K562 (cell line): Measurements from ENCODE around the gene CRADD.

Experiments used
- FOXK1 ChIP-seq: sonication (generic); formaldehyde crosslinking; IDR thresholded peaks from 2 replicates; pipeline ENCODE4 v1.8.0; 2022; ENCODE audit warnings: missing genetic modification reagents, mild to moderate bottlenecking, borderline replicate concordance
- RFX1 ChIP-seq: fragments of 450-650 bp; IDR thresholded peaks from 2 replicates; pipeline ENCODE4 v1.6.1; 2016; ENCODE audit warnings: mild to moderate bottlenecking, moderate library complexity
- RUNX1 ChIP-seq: sonication (generic); IDR thresholded peaks from 2 replicates; pipeline ENCODE4 v1.6.1; 2016; ENCODE audit warnings: antibody characterized with exemption, low read depth
- ZNF766 ChIP-seq: fragments of 200-800 bp; sonication (Bioruptor generic); conservative IDR thresholded peaks from 2 replicates; pipeline ENCODE4 v1.6.1; 2016; ENCODE audit warnings: missing genetic modification characterization, missing compliant biosample characterization

DNA sequence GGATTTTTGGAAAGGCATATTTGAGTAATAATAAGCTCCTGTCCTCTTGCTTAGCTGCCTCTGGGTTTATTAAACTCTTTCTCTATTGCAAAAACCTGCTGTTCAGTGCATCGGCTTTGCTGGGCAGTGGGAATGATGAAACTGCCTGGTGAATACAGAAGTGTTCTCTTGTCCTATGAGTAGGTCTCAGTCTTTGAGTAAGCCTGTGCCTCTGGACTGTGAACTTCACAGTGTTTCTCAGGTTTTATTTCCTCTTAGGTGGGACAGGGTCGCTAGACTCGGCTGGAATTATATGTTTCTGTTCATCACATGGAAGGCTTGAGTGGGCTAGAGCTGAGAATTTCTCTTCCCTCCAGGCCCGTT, 46.4 kb downstream of the CRADD start:
- TF ChIP-seq RUNX1 (no peak), RFX1 (no peak), ZNF766 (CRISPR knock-in tag) (no peak), FOXK1 (CRISPR knock-in tag) (no peak)
